HG03469 (cell line): ENCODE data around the gene C1QTNF5.

Experiments used
- ATAC-seq: cut with Tn5 transposase; IDR thresholded peaks from one replicate; pipeline ENCODE4 v1.9.1; 2021; ENCODE audit warnings: mild to moderate bottlenecking, moderate library complexity, moderate number of reproducible peaks; ENCODE audit not compliant: unreplicated experiment

Gene C1QTNF5

DNA sequence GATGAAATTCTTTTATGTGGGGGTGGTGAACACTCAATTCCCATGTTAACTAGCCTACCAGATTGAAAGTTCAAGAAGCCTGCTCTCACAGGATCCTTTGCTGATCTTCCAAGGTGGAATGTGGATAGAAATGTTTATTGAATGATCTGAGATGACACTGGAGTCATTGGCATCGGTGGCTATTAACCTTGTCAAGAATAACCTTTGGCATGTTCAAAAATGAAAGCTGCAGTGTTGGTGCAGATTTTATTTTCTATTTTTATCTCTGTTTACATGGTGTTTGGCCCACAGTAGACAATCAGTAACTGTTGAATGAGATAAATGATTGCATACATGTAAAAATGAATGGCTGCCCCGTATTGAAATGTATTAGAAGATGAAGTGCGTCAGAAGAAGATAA lies 42.7 kb downstream of the C1QTNF5 start:
- no peak for ATAC-seq

DNA sequence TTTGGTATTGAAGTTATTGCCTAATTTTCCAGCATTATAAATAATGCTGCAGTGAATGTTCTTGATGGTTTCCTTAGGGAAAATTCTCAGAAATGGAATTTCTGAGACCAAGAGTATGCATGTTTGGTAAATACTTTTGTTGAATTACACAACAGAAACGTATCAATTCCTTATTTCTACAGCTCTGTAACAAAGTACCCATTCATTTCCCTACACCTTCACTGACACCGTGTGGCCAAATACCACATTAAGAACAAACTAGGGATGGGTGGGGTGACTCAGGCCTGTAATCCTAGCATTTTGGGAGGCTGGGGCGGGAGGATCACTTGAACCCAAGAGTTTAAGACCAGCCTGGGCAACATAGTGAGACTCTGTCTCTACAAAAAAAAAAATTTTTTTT lies 45.5 kb downstream of the C1QTNF5 start:
- no peak for ATAC-seq

DNA sequence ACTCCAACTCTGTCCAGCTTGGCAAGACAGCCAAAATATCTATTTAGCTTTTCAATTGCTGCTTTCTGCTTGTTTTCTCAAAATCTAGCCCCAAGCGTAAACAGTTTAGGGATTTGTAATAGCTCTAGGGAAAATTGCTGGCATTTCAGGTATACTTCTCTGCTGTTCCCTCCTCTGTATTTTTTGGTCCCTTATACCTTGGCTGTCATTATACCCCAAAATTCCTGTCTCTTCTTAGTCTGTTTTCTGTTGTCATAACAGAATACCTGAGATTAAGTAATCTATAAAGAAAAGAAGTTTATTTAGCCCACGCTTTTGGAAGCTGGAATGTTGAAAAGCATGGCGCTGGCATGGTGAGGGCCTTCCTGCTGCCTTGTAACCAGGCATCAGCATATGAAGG lies 47.2 kb downstream of the C1QTNF5 start:
- no peak for ATAC-seq

DNA sequence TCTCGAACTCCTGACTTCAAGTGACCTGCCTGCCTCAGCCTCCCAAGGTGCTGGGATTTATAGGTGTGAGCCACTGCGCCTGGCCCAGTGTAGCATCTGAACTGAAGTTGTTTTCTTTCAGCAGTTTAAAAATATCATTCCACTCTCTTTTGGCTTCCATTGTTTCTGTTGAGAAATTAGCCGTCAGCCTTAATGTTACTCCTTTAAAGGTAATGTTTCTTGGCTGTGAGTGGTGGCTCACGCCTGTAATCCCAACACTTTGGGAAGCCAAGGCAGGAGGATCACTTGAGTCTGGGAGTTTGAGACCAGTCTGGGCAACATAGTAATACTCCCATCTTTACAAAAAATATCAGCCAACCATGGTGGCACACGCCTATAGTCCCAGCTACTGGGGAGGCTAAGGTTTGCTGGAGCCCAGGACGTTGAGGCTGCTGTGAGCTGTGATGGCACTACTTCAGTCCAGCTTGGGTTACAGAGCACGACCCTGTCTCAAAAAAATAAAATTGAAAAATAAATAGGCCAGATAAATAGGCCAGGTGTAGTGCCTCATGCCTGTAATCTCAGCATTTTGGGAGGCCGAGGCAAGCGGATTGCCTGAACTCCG lies 49.7 kb downstream of the C1QTNF5 start:
- ATAC-seq = no peak
